Liver (tissue), 9 donors: Measurements from ENCODE around the gene SLC27A4. TPM values are rescaled to one million over a fixed set of nuclear protein-coding genes. Genes with fewer than 3 reads are reported as not detected.

ENCODE experiments used
- DNase-seq: peaks from one replicate; pipeline ENCODE4 v3.0.0-alpha.2; 2017; ENCODE audit warnings: low spot score
- H3K27ac ChIP-seq, 2 donors: one replicate each; pipeline ENCODE4 v1.7.0; 2013; ENCODE audit warnings: inconsistent platforms in 2 of 2, low read length in 2 of 2, control low read depth in 1 of 2, low read depth in 1 of 2, mild to moderate bottlenecking in 1 of 2
- H3K27me3 ChIP-seq, 4 donors: one replicate each; pipeline versions ENCODE4 v1.6.1 to v1.7.0; 2013; ENCODE audit warnings: low read length in 3 of 4, inconsistent platforms in 1 of 4, mild to moderate bottlenecking in 1 of 4, moderate library complexity in 1 of 4; ENCODE audit not compliant: control insufficient read depth in 4 of 4, insufficient read depth in 4 of 4
- H3K36me3 ChIP-seq, 4 donors: one replicate each; pipeline versions ENCODE4 v1.6.1 to v1.7.0; 2013; ENCODE audit warnings: low read length in 3 of 4, mild to moderate bottlenecking in 3 of 4, low read depth in 1 of 4, moderate library complexity in 1 of 4; ENCODE audit not compliant: control insufficient read depth in 4 of 4, insufficient read depth in 3 of 4
- H3K4me1 ChIP-seq, 4 donors: one replicate each; pipeline versions ENCODE4 v1.6.1 to v1.7.0; 2013; ENCODE audit warnings: low read length in 3 of 4, mild to moderate bottlenecking in 3 of 4, moderate library complexity in 1 of 4; ENCODE audit not compliant: control insufficient read depth in 4 of 4, insufficient read depth in 4 of 4
- H3K4me3 ChIP-seq, 3 donors: one replicate each; pipeline versions ENCODE4 v1.6.1 to v1.7.0; 2013; ENCODE audit warnings: low read length in 3 of 3, control low read depth in 1 of 3, low read depth in 1 of 3, mild to moderate bottlenecking in 1 of 3
- H3K9ac ChIP-seq, 2 donors: one replicate each; pipeline ENCODE4 v1.7.0; 2013; ENCODE audit warnings: low read length in 2 of 2, mild to moderate bottlenecking in 2 of 2, moderate library complexity in 2 of 2, control low read depth in 1 of 2, low read depth in 1 of 2
- H3K9me3 ChIP-seq, 4 donors: one replicate each; pipeline versions ENCODE4 v1.6.1 to v1.7.0; 2013; ENCODE audit warnings: low read length in 3 of 4; ENCODE audit not compliant: control insufficient read depth in 4 of 4
- EGR1 ChIP-seq, 2 donors: IDR thresholded peaks; 2 replicates each; pipeline ENCODE4 v1.6.1; 2016 to 2018; ENCODE audit warnings: antibody characterized with exemption in 2 of 2, low read depth in 2 of 2
- FOXA1 ChIP-seq: IDR thresholded peaks from 2 replicates; pipeline ENCODE4 v1.6.1; 2016; ENCODE audit warnings: antibody characterized with exemption
- FOXA2 ChIP-seq: IDR thresholded peaks from 2 replicates; pipeline ENCODE4 v1.6.1; 2016; ENCODE audit warnings: antibody characterized with exemption
- GABPA ChIP-seq, 2 donors: IDR thresholded peaks in 1 of 2; conservative IDR thresholded peaks in 1 of 2; 2 replicates each; pipeline ENCODE4 v1.6.1; 2016; ENCODE audit warnings: antibody characterized with exemption in 2 of 2, mild to moderate bottlenecking in 1 of 2, moderate library complexity in 1 of 2
- HNF4A ChIP-seq, 2 donors: conservative IDR thresholded peaks; 2 replicates each; pipeline ENCODE4 v1.6.1; 2016; ENCODE audit warnings: antibody characterized with exemption in 2 of 2, mild to moderate bottlenecking in 2 of 2
- HNF4G ChIP-seq: IDR thresholded peaks from 2 replicates; pipeline ENCODE4 v1.6.1; 2016; ENCODE audit warnings: antibody characterized with exemption
- JUND ChIP-seq, 2 donors: IDR thresholded peaks; 2 replicates each; pipeline ENCODE4 v1.6.1; 2016; ENCODE audit warnings: antibody characterized with exemption in 2 of 2
- NR2F2 ChIP-seq: IDR thresholded peaks from 2 replicates; pipeline ENCODE4 v1.6.1; 2016; ENCODE audit warnings: antibody characterized with exemption
- RAD21 ChIP-seq, 2 donors: IDR thresholded peaks; 2 replicates each; pipeline ENCODE4 v1.6.1; 2016; ENCODE audit warnings: antibody characterized with exemption in 2 of 2, mild to moderate bottlenecking in 2 of 2
- RXRA ChIP-seq, 2 donors: IDR thresholded peaks; 2 replicates each; pipeline ENCODE4 v1.6.1; 2017 to 2018; ENCODE audit warnings: antibody characterized with exemption in 2 of 2, mild to moderate bottlenecking in 1 of 2
- TAF1 ChIP-seq: conservative IDR thresholded peaks from 2 replicates; pipeline ENCODE4 v1.6.1; 2016; ENCODE audit warnings: antibody characterized with exemption, mild to moderate bottlenecking
- YY1 ChIP-seq: IDR thresholded peaks from 2 replicates; pipeline ENCODE4 v1.6.1; 2016; ENCODE audit warnings: antibody characterized with exemption, mild to moderate bottlenecking
- whole genome bisulfite sequencing: extraction: QIAGEN DNeasy Blood & Tissue Kit; methylation state at CpG from one replicate; pipeline ENCODE4 v1.1.7; 2013; 5-methylcytosine and 5-hydroxymethylcytosine counted together
- polyA plus RNA-seq, 2 donors: library from polyadenylated mRNA; stranded (reverse) in 1 of 2; unstranded in 1 of 2; fragments of 200-250 nt in 1 of 2; fragments of >200 nt in 1 of 2; fragmentation: Nextera tagmentation in 1 of 2; extraction: Ambion mirVana in 1 of 2; gene quantifications; one replicate each; pipeline versions ENCODE4 v1.2.1 to v1.2.3, GENCODE V29; 2013 to 2015
- total RNA-seq, 2 donors: library from RNA; depleted of rRNA; stranded (reverse); fragments of >200 nt; gene quantifications; one replicate each; pipeline ENCODE4 v1.2.3, GENCODE V29; 2014
- TF ChIP-seq, protein P1 (sequence below): fragments of 150-350 bp; IDR thresholded peaks from 2 replicates; pipeline ENCODE4 v1.5.1; 2017; ENCODE audit warnings: improper control_type of control experiment, low read depth, low read length; ENCODE audit not compliant: missing input control
- TF ChIP-seq, protein P2 (sequence below): IDR thresholded peaks from 2 replicates; pipeline ENCODE4 v1.6.1; 2016; ENCODE audit warnings: antibody characterized with exemption
- TF ChIP-seq, protein P3 (sequence below): IDR thresholded peaks from 2 replicates; pipeline ENCODE4 v1.6.1; 2016; ENCODE audit warnings: antibody characterized with exemption
- TF ChIP-seq, protein P4 (sequence below): IDR thresholded peaks from 2 replicates; pipeline ENCODE4 v1.6.1; 2016; ENCODE audit warnings: antibody characterized with exemption
- donor health status: healthy.
- donor health status: healthy.
- donor health status: healthy.
- donor health status: healthy.
- donor health status: healthy.

SLC27A4 gene
- total and polyA plus RNA-seq, 4 donors: 5.9 to 36.4 (median 14.7) TPM

DNA sequence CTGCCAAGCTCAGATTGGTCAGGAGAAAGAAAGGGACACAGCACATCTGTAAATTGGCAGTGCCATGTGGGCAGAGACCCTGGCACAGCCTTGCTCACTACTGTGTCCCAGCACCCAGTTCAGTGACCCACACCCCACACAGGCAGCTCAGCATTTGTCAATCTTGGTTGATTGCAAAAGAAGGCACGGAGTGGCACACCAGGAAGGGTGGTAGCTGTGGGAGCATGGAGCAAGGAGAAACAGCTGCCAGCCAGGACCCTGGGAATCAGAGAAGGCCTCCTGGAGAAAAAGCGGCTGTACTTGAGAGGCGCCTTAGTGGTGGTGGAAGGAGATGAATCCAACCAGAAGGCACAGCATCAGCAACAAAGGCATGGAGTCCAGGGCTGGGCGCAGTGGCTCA lies 3.5 kb downstream of the SLC27A4 start:
- no peak for DNase-seq
- Histone ChIP-seq H3K4me1 (peaks cover 0 to 18% (median 11%) of the 10 kb centered on the region in 4 donors), H3K27ac (no peak overlapping the region), H3K27me3 (no peaks in the 10 kb centered on the region), H3K9me3 (no peaks in the 10 kb centered on the region), H3K4me3 (no peak overlapping the region), H3K9ac (no peak overlapping the region), H3K36me3 (peaks cover 9 to 40% (median 24%) of the 10 kb centered on the region in 4 donors)
- 89% methylated on average over 4 of the region's 4 CpGs for WGBS
- no peak for TF ChIP-seq YY1
- no peak for TF ChIP-seq JUND (IDR thresholded peaks at IDR 0.05)
- no peak for TF ChIP-seq FOXA1
- TF ChIP-seq HNF4G: no peak
- TF ChIP-seq, protein P1, sequence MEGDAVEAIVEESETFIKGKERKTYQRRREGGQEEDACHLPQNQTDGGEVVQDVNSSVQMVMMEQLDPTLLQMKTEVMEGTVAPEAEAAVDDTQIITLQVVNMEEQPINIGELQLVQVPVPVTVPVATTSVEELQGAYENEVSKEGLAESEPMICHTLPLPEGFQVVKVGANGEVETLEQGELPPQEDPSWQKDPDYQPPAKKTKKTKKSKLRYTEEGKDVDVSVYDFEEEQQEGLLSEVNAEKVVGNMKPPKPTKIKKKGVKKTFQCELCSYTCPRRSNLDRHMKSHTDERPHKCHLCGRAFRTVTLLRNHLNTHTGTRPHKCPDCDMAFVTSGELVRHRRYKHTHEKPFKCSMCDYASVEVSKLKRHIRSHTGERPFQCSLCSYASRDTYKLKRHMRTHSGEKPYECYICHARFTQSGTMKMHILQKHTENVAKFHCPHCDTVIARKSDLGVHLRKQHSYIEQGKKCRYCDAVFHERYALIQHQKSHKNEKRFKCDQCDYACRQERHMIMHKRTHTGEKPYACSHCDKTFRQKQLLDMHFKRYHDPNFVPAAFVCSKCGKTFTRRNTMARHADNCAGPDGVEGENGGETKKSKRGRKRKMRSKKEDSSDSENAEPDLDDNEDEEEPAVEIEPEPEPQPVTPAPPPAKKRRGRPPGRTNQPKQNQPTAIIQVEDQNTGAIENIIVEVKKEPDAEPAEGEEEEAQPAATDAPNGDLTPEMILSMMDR: no peak
- TF ChIP-seq, protein P2, sequence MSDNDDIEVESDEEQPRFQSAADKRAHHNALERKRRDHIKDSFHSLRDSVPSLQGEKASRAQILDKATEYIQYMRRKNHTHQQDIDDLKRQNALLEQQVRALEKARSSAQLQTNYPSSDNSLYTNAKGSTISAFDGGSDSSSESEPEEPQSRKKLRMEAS: no peak
- no peak for TF ChIP-seq TAF1

DNA sequence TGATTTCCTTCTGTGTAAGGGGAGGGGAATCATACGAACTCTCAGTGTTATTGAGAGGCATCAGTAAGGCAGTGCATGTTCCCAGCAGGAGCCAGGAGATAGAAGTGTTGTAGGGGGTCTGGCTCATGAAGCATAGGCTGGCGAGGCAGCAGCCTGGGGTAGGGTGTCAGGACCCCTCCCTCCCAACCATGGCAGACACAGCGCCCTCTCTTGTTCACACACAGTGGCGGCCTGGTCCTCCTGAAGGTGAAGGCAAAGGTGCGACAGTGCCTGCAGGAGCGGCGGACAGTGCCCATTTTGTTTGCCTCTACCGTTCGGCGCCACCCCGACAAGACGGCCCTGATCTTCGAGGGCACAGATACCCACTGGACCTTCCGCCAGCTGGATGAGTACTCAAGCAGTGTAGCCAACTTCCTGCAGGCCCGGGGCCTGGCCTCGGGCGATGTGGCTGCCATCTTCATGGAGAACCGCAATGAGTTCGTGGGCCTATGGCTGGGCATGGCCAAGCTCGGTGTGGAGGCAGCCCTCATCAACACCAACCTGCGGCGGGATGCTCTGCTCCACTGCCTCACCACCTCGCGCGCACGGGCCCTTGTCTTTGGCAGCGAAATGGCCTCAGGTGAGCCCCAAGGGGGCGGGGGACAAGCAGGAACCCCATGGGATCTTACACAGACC lies 4.7 kb downstream of the SLC27A4 start:
- H3K27me3 ChIP-seq: no peaks in the 10 kb centered on the region
- peaks cover 0 to 15% (median 9%) of the 10 kb centered on the region in 4 donors for H3K4me1 ChIP-seq
- DNase-seq: no peak
- H3K9me3 ChIP-seq: no peaks in the 10 kb centered on the region
- no peak for TF ChIP-seq RXRA (IDR thresholded peaks at IDR 0.05)
- TF ChIP-seq FOXA2: no peak
- no peak for TF ChIP-seq GABPA (IDR thresholded peaks at IDR 0.05 in 1 of 2, conservative IDR thresholded peaks at IDR 0.05 in 1 of 2)
- no peak for TF ChIP-seq FOXA1
- TF ChIP-seq, protein P3, sequence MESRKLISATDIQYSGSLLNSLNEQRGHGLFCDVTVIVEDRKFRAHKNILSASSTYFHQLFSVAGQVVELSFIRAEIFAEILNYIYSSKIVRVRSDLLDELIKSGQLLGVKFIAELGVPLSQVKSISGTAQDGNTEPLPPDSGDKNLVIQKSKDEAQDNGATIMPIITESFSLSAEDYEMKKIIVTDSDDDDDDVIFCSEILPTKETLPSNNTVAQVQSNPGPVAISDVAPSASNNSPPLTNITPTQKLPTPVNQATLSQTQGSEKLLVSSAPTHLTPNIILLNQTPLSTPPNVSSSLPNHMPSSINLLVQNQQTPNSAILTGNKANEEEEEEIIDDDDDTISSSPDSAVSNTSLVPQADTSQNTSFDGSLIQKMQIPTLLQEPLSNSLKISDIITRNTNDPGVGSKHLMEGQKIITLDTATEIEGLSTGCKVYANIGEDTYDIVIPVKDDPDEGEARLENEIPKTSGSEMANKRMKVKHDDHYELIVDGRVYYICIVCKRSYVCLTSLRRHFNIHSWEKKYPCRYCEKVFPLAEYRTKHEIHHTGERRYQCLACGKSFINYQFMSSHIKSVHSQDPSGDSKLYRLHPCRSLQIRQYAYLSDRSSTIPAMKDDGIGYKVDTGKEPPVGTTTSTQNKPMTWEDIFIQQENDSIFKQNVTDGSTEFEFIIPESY: no peak
- TF ChIP-seq HNF4A (conservative IDR thresholded peaks at IDR 0.05): no peak
- no peak for TF ChIP-seq HNF4G
- TF ChIP-seq, protein P1: no peak
- TF ChIP-seq NR2F2: no peak
- no peak for TF ChIP-seq YY1
- TF ChIP-seq EGR1 (IDR thresholded peaks at IDR 0.05; ENCODE audit: low read depth in 2 of 2): no peak
- TF ChIP-seq JUND (IDR thresholded peaks at IDR 0.05): no peak
- TF ChIP-seq RAD21 (IDR thresholded peaks at IDR 0.05): no peak
- TF ChIP-seq, protein P4, sequence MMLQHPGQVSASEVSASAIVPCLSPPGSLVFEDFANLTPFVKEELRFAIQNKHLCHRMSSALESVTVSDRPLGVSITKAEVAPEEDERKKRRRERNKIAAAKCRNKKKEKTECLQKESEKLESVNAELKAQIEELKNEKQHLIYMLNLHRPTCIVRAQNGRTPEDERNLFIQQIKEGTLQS: no peak
- H3K4me3 ChIP-seq: no peak overlapping the region
- no peak overlapping the region for H3K27ac ChIP-seq
- 97% methylated on average over 28 of the region's 28 CpGs for WGBS
- H3K9ac ChIP-seq: no peak overlapping the region
- H3K36me3 ChIP-seq: peaks cover 13 to 47% (median 24%) of the 10 kb centered on the region in 4 donors
